ENCODE data around the gene TP73. TPM values are rescaled to one million over a fixed set of nuclear protein-coding genes. Genes with fewer than 3 reads are reported as not detected.

TP73 gene
- polyA plus RNA-seq, 1 experiment, result not detected

DNA sequence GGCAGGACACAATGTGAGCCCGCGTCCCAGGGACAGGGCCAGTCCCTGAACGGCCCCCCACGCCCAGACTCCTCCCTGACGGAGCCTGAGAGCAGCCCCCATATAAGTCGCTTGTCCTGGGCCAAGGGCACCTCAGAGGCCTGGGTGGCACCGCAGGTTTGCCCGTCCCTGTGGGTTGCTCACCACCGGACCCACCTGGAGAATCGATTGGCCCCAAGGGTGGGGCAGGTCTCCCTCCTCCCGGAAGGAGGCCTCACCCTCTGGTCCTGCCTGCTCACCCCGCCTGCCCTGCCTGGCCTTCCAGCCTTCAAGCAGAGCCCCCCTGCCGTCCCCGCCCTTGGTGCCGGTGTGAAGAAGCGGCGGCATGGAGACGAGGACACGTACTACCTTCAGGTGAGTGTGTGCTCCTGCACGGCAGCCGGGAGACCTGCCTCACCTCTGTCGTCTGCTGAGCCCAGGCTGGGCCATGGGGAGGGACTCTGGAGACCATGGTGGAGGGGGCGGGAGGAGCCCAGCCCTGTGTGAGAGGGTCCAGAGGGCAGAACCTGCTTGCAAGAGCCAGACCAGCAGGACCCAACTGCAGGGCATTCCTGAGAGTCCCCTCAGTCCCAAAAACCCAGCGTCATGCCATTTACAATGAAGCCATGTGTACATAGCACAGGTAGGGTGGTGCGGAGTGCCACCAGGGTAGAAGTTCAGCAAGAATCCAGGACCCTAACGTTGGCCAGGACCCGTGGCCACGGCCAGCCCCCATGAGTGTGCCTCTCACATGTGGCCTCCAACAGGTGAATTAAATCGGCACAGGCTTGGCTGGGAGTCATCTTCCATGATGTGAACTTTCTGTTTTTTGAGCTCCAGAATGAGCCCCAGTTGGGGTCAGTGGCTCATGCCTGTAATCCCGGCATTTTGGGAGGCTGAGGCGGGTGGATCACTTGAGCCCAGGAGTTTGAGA is 75.8 kb downstream of the TP73 start:
- Histone ChIP-seq H3K9me3 (ENCODE audit: control insufficient read depth, insufficient read depth, low read length) (no peaks in the 10 kb centered on the region; the same call in 1 of the 2 replicates), H3K27ac (ENCODE audit: low read depth, low read length) (no peak overlapping the region), H3K27me3 (ENCODE audit: control insufficient read depth, insufficient read depth, low read length) (peaks cover 3% of the 10 kb centered on the region), H3K4me3 (ENCODE audit: low read depth, low read length) (no peak overlapping the region)
- DNase-seq (ENCODE audit: low read depth, low spot score), result no peak
- TF ChIP-seq, protein P1, sequence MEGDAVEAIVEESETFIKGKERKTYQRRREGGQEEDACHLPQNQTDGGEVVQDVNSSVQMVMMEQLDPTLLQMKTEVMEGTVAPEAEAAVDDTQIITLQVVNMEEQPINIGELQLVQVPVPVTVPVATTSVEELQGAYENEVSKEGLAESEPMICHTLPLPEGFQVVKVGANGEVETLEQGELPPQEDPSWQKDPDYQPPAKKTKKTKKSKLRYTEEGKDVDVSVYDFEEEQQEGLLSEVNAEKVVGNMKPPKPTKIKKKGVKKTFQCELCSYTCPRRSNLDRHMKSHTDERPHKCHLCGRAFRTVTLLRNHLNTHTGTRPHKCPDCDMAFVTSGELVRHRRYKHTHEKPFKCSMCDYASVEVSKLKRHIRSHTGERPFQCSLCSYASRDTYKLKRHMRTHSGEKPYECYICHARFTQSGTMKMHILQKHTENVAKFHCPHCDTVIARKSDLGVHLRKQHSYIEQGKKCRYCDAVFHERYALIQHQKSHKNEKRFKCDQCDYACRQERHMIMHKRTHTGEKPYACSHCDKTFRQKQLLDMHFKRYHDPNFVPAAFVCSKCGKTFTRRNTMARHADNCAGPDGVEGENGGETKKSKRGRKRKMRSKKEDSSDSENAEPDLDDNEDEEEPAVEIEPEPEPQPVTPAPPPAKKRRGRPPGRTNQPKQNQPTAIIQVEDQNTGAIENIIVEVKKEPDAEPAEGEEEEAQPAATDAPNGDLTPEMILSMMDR (IDR thresholded peaks at IDR 0.05; ENCODE audit: low read depth, low read length), result no peak
- ChIA-PET POLR2A (no interaction called here), CTCF (no interaction called here)

DNA sequence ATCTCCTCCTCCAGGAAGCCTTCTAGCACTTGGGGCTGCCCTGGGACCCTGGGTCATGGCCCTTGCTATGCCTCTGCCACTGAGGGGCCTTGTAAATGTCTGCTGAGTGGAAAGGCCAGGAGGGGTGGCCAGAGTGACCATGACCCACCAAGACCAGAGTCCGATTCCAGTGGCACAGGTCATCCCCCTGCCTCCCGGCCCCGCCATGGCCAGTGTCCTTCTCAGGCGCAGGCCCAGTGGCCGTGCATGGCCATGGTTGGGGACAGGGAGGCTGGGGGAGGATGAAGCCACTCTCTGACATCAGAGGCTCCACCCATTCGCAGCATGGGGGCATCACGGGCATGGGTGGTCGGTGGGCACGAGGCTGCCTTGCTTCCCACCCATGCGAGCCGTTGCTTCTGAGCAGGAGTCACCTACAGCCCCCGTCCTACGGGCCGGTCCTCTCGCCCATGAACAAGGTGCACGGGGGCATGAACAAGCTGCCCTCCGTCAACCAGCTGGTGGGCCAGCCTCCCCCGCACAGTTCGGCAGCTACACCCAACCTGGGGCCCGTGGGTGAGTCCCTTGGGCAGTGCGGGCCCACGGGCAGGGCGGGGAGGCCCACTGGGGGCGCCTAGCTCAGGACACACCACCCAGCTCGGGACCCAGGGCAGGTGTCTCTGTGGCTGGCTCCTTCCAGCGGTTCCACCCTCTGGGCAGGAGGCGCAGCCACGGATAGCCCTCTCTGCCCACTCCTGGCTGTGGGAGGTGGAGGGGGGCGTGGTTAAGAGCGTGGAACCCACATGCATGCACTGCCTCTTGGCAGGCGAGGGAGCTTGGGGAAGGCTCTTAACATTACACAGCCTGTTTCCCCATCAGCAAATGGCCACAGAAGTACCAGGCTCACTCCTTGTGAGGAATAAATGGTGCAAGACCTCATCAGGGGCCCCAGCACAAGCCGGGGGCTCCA is 77.6 kb downstream of the TP73 start:
- no peaks in the 10 kb centered on the region; the same call in 1 of the 2 replicates for H3K9me3 ChIP-seq (ENCODE audit: control insufficient read depth, insufficient read depth, low read length)
- no peak overlapping the region for H3K27ac ChIP-seq (ENCODE audit: low read depth, low read length)
- H3K4me3 ChIP-seq (ENCODE audit: low read depth, low read length), result no peak overlapping the region
- H3K27me3 ChIP-seq (ENCODE audit: control insufficient read depth, insufficient read depth, low read length), result peaks cover 6% of the 10 kb centered on the region
- DNase-seq (ENCODE audit: low read depth, low spot score), result no peak
- TF ChIP-seq, protein P1 (IDR thresholded peaks at IDR 0.05; ENCODE audit: low read depth, low read length), result no peak
- ChIA-PET POLR2A (no interaction called here), CTCF (interaction anchor here (1.3 kb wide), 1 partner anchor 277 kb away, joined by 3 read pairs; no protein-coding TSS in a partner anchor)

DNA sequence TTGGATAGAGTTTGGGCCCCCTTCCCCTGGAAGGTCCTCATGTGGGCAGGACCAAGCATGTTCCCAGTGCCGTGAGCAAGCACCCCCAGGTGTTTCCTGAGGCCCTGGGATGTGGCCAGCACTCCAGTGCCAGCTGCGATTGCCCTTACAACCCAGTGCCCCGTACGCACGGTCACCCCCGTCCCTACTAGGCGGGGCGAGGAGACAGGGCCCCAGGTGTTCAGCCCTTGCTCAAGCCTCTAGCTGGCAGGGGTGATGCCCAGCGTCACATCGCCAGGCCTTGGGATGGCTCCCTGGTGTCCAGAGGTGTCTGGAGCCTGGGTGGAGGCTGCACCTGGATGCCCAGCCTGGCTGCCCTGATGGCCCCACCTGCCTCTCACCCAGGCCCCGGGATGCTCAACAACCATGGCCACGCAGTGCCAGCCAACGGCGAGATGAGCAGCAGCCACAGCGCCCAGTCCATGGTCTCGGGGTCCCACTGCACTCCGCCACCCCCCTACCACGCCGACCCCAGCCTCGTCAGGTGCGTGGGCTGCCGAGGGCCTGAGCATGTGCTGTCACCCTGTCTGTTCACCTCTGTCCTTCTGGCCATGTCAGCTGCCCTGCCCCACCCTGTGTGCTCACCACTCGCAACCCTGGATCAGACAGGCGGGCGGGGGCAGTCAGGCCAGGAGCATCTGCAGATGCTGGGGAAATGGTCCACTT is 78.4 kb downstream of the TP73 start:
- Histone ChIP-seq H3K27me3 (ENCODE audit: control insufficient read depth, insufficient read depth, low read length) (peaks cover 6% of the 10 kb centered on the region), H3K27ac (ENCODE audit: low read depth, low read length) (no peak overlapping the region), H3K4me3 (ENCODE audit: low read depth, low read length) (no peak overlapping the region), H3K9me3 (ENCODE audit: control insufficient read depth, insufficient read depth, low read length) (no peaks in the 10 kb centered on the region; the same call in 1 of the 2 replicates)
- TF ChIP-seq, protein P1 (IDR thresholded peaks at IDR 0.05; ENCODE audit: low read depth, low read length), result no peak
- ChIA-PET POLR2A (no interaction called here), CTCF (interaction anchor here (1.3 kb wide), 1 partner anchor 278 kb away, joined by 3 read pairs; no protein-coding TSS in a partner anchor)
- DNase-seq (ENCODE audit: low read depth, low spot score), result no peak

DNA sequence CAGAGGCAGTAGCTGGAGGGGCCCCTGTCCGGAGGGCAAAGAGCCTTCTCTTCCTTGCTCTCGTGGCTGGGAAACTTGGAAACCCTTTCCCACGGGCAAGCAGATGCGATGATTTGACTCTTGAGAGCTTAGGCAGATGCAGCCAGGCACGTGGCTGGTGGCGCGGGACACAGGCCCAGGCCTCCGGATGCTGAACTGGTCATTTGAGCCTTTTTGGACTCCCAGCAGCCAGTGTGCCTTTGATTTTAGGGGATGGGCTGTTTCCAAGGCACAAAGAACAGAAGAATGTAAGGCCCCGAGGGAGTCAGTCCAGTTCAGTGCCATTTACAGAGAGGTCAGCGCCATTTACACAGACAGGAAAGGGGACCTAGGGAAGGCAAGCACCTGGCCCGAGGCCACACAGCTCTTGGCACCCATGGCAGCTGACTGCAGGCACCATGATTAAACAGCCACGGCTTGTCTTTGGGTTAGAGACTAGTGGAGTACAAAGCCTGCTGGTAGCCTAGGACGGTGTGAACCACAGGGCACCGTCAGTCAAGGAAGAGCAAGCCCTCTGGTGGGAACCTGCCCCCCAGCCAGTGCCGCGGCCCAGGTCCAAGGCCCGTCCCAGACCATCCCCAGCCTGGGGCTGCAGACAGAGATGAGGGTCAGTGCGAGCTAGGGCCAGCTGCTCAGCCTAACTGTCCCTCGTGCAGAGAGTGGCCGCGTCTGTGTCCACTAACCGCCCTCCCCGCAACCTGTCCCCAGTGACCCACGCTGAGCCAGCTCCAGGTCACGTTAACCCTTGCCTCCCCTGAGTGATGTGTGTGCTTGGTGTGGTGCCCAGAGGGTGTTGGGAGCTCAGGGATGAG is 79.5 kb downstream of the TP73 start:
- CTCF ChIA-PET, result interaction anchor here (0.5 kb wide), 1 partner anchor 1311 kb away, joined by 3 read pairs; no protein-coding TSS in a partner anchor

More for the DNA sequence above, 79.5 kb downstream of the TP73 start:
- Histone ChIP-seq H3K27me3 (ENCODE audit: control insufficient read depth, insufficient read depth, low read length) (peaks cover 6% of the 10 kb centered on the region), H3K4me3 (ENCODE audit: low read depth, low read length) (no peak overlapping the region), H3K27ac (ENCODE audit: low read depth, low read length) (no peak overlapping the region), H3K9me3 (ENCODE audit: control insufficient read depth, insufficient read depth, low read length) (no peaks in the 10 kb centered on the region; the same call in 1 of the 2 replicates)
- no peak for DNase-seq (ENCODE audit: low read depth, low spot score)
- POLR2A ChIA-PET, result no interaction called here
- TF ChIP-seq, protein P1 (IDR thresholded peaks at IDR 0.05; ENCODE audit: low read depth, low read length), result no peak
